ENCODE results near the gene GXYLT1. TPM values are rescaled to one million over a fixed set of nuclear protein-coding genes. Genes with fewer than 3 reads are reported as not detected.

The GXYLT1 gene
- total RNA-seq, 1 experiment from 2014 or later, result 12.6 TPM

DNA sequence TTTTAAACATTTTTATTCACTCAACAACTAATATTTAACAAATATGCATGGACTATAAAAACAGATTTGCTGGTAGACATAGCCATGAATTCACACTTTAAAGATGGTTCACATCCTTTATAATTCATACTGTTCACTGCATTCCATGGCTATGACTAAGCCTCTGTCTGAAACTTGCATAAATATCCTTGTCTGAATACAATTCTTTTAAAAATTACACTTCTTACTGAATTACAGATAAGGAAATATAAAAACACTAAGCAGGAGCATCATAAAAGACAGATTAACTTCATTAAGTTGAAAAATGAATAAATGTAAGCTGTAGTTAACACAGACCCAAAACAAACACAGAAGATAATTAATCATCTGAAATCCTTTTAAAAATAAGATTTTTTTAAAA, 53.8 kb downstream of the GXYLT1 start (continued):
- TF ChIP-seq, protein P1, sequence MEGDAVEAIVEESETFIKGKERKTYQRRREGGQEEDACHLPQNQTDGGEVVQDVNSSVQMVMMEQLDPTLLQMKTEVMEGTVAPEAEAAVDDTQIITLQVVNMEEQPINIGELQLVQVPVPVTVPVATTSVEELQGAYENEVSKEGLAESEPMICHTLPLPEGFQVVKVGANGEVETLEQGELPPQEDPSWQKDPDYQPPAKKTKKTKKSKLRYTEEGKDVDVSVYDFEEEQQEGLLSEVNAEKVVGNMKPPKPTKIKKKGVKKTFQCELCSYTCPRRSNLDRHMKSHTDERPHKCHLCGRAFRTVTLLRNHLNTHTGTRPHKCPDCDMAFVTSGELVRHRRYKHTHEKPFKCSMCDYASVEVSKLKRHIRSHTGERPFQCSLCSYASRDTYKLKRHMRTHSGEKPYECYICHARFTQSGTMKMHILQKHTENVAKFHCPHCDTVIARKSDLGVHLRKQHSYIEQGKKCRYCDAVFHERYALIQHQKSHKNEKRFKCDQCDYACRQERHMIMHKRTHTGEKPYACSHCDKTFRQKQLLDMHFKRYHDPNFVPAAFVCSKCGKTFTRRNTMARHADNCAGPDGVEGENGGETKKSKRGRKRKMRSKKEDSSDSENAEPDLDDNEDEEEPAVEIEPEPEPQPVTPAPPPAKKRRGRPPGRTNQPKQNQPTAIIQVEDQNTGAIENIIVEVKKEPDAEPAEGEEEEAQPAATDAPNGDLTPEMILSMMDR (IDR thresholded peaks at IDR 0.05), result no peak
- TF ChIP-seq, protein P2, sequence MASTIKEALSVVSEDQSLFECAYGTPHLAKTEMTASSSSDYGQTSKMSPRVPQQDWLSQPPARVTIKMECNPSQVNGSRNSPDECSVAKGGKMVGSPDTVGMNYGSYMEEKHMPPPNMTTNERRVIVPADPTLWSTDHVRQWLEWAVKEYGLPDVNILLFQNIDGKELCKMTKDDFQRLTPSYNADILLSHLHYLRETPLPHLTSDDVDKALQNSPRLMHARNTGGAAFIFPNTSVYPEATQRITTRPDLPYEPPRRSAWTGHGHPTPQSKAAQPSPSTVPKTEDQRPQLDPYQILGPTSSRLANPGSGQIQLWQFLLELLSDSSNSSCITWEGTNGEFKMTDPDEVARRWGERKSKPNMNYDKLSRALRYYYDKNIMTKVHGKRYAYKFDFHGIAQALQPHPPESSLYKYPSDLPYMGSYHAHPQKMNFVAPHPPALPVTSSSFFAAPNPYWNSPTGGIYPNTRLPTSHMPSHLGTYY (CRISPR knock-in tag; IDR thresholded peaks at IDR 0.05), result no peak
- TF ChIP-seq NFYB (CRISPR knock-in tag; conservative IDR thresholded peaks at IDR 0.05; ENCODE audit: low read depth), result no peak
- no peak for TF ChIP-seq GTF2I (CRISPR knock-in tag; conservative IDR thresholded peaks at IDR 0.05)
- no peak for TF ChIP-seq MXD4 (CRISPR knock-in tag; IDR thresholded peaks at IDR 0.05; ENCODE audit: borderline replicate concordance)
- no peak for TF ChIP-seq ZNF232 (CRISPR knock-in tag; IDR thresholded peaks at IDR 0.05)
- TF ChIP-seq IRF2 (CRISPR knock-in tag; IDR thresholded peaks at IDR 0.05; ENCODE audit: borderline replicate concordance, low read depth), result no peak
- no peak for TF ChIP-seq TEAD4 (CRISPR knock-in tag; IDR thresholded peaks at IDR 0.05)
- TF ChIP-seq ZNF219 (CRISPR knock-in tag; IDR thresholded peaks at IDR 0.05; ENCODE audit: borderline replicate concordance), result no peak

DNA sequence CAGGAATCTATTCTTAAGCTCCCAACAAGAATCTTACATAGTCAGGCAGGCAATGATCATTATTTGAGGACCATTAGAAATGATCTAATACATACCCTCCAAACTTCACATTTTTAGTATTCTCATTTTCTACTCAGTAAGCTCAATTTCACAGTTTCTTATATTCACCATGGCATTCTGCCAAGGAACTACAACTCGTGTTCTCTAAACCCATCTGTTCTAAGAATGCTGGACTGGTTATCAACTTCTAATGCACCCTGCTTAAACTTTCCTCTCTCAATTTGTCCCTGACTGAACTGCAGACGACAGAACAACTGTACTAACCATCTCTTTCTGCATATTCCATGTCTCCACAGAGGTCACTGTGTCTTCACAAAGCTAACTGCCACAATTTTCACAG, 58.6 kb downstream of the GXYLT1 start:
- H3K4me1 Mint-ChIP-seq, result peaks cover 19% of the 10 kb centered on the region

DNA sequence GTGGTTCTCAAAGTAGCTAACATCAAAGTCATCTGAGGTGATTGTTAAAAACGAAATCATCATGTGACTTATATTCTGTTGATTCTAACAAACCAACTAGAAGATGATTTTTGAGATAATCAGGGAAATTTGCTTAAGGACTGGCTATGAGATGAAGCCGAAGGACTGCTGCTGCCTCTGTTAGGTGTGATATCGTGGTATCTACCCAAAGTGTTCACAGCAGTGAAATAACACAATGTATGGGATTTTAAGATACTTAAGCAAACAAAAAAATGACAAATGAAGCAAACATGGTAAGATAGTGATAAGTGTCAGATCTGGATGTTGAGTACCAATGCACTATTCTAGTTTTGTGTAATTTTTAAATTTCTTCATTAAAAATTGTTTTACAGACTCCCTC, 59.1 kb downstream of the GXYLT1 start:
- no peaks in the 10 kb centered on the region for H3K27me3 Mint-ChIP-seq (ENCODE audit: low read depth)
- ATAC-seq, result no peak
- ChIA-PET CTCF (no interaction called here), POLR2A (interaction anchor here (0.5 kb wide), 1 partner anchor 9 kb away, joined by 4 read pairs; no protein-coding TSS in a partner anchor)
- TF ChIP-seq, protein P3, sequence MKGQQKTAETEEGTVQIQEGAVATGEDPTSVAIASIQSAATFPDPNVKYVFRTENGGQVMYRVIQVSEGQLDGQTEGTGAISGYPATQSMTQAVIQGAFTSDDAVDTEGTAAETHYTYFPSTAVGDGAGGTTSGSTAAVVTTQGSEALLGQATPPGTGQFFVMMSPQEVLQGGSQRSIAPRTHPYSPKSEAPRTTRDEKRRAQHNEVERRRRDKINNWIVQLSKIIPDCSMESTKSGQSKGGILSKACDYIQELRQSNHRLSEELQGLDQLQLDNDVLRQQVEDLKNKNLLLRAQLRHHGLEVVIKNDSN (CRISPR knock-in tag; IDR thresholded peaks at IDR 0.05), result no peak
- TF ChIP-seq IRF2 (CRISPR knock-in tag; IDR thresholded peaks at IDR 0.05; ENCODE audit: borderline replicate concordance, low read depth), result no peak
- no peak for TF ChIP-seq ZBTB21 (CRISPR knock-in tag; IDR thresholded peaks at IDR 0.05; ENCODE audit: borderline replicate concordance)
- no peak for TF ChIP-seq TCF7 (CRISPR knock-in tag; IDR thresholded peaks at IDR 0.05; ENCODE audit: low read depth)
- TF ChIP-seq, protein P4, sequence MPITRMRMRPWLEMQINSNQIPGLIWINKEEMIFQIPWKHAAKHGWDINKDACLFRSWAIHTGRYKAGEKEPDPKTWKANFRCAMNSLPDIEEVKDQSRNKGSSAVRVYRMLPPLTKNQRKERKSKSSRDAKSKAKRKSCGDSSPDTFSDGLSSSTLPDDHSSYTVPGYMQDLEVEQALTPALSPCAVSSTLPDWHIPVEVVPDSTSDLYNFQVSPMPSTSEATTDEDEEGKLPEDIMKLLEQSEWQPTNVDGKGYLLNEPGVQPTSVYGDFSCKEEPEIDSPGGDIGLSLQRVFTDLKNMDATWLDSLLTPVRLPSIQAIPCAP (CRISPR knock-in tag; IDR thresholded peaks at IDR 0.05), result no peak
- TF ChIP-seq CREB1 (CRISPR knock-in tag; IDR thresholded peaks at IDR 0.05), result no peak
- no peak for TF ChIP-seq CREM (CRISPR knock-in tag; IDR thresholded peaks at IDR 0.05)
- H3K4me1 Mint-ChIP-seq, result peaks cover 19% of the 10 kb centered on the region
- H3K4me3 Mint-ChIP-seq, result no peak overlapping the region
- DNase-seq (ENCODE audit: low spot score), result no peak
- H3K36me3 Mint-ChIP-seq, result no peaks in the 10 kb centered on the region
- H3K9me3 Mint-ChIP-seq, result no peaks in the 10 kb centered on the region
- H3K27ac Mint-ChIP-seq, result no peak overlapping the region

More for the DNA sequence above, 58.6 kb downstream of the GXYLT1 start:
- no peaks in the 10 kb centered on the region for H3K27me3 Mint-ChIP-seq (ENCODE audit: low read depth)
- ATAC-seq, result no peak
- DNase-seq (ENCODE audit: low spot score), result no peak
- no peak overlapping the region for H3K27ac Mint-ChIP-seq
- no peaks in the 10 kb centered on the region for H3K36me3 Mint-ChIP-seq
- TF ChIP-seq ZNF317 (CRISPR knock-in tag; IDR thresholded peaks at IDR 0.05; ENCODE audit: borderline replicate concordance, low read depth) (no peak), NR1H2 (CRISPR knock-in tag; IDR thresholded peaks at IDR 0.05) (no peak)
- TF ChIP-seq, protein P5, sequence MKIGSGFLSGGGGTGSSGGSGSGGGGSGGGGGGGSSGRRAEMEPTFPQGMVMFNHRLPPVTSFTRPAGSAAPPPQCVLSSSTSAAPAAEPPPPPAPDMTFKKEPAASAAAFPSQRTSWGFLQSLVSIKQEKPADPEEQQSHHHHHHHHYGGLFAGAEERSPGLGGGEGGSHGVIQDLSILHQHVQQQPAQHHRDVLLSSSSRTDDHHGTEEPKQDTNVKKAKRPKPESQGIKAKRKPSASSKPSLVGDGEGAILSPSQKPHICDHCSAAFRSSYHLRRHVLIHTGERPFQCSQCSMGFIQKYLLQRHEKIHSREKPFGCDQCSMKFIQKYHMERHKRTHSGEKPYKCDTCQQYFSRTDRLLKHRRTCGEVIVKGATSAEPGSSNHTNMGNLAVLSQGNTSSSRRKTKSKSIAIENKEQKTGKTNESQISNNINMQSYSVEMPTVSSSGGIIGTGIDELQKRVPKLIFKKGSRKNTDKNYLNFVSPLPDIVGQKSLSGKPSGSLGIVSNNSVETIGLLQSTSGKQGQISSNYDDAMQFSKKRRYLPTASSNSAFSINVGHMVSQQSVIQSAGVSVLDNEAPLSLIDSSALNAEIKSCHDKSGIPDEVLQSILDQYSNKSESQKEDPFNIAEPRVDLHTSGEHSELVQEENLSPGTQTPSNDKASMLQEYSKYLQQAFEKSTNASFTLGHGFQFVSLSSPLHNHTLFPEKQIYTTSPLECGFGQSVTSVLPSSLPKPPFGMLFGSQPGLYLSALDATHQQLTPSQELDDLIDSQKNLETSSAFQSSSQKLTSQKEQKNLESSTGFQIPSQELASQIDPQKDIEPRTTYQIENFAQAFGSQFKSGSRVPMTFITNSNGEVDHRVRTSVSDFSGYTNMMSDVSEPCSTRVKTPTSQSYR (CRISPR knock-in tag; IDR thresholded peaks at IDR 0.05), result no peak
- POLR2A ChIA-PET, result interaction anchor here (0.5 kb wide), 1 partner anchor 8 kb away, joined by 4 read pairs; no protein-coding TSS in a partner anchor
- H3K9me3 Mint-ChIP-seq, result no peaks in the 10 kb centered on the region
- CTCF ChIA-PET, result no interaction called here
- H3K4me3 Mint-ChIP-seq, result no peak overlapping the region
